PFSK-1 (cell line): ENCODE measurements around the gene PPP1R12B.

Experiments
- FOXP2 ChIP-seq: optimal IDR thresholded peaks from 2 replicates; pipeline ENCODE3; 2011; ENCODE audit warnings: borderline replicate concordance, control low read depth, inconsistent platforms; ENCODE audit not compliant: insufficient read depth; ENCODE audit errors: extremely low read length, extremely low read depth
- POLR2AphosphoS5 ChIP-seq: IDR thresholded peaks from 2 replicates; pipeline ENCODE4 v1.6.1; 2012; ENCODE audit warnings: low read depth, mild to moderate bottlenecking, control low read depth, low read length, moderate library complexity
- REST ChIP-seq, 2 experiments: IDR thresholded peaks; 2 replicates each; pipeline versions ENCODE4 v1.6.1 to v1.8.0; 2011 to 2012; ENCODE audit warnings: low read depth in 2 of 2, low read length in 2 of 2, control low read depth in 1 of 2, inconsistent platforms in 1 of 2, mild to moderate bottlenecking in 1 of 2, moderate library complexity in 1 of 2; ENCODE audit not compliant: insufficient read depth in 1 of 2
- SIN3A ChIP-seq: IDR thresholded peaks from 2 replicates; pipeline ENCODE4 v1.6.1; 2012; ENCODE audit warnings: mild to moderate bottlenecking, low read length, moderate library complexity, borderline replicate concordance; ENCODE audit not compliant: insufficient read depth
- TAF1 ChIP-seq: IDR thresholded peaks from 2 replicates; pipeline ENCODE4 v1.6.1; 2012; ENCODE audit warnings: low read length, control low read depth, borderline replicate concordance; ENCODE audit not compliant: insufficient read depth

Gene PPP1R12B

DNA sequence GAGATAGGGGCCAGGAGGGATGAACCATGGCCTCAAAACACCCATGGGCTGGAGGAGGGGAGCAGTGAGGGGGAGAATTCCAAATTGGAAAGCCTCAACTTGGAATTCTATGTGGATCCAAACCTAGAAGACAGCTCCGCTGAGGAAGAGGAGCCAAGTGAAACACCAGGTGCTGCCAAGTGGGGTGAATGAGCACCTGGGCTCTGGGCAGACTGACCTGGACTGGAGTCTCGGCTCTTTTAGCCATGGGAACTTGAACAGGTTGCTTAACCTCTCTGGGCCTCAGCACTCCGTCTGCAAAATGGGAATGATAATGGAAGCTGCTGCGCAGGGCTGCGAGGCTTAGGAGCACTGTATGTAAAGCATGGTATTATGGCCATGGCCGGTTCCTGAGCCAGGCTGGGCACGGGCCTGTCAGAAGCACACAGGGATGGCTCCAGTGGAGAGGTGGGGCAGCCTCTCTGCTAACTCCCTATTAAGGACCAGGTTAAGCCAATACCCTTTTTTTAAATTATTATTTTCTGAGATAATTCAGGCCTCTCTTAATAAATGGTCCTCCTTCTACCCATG, 280.2 kb downstream of the PPP1R12B start:
- TF ChIP-seq POLR2AphosphoS5 = no peak
- TF ChIP-seq TAF1 = no peak
- no peak for TF ChIP-seq FOXP2
- TF ChIP-seq REST (IDR thresholded peaks at IDR 0.05; ENCODE audit: insufficient read depth in 1 of 2, low read depth in 2 of 2, low read length in 2 of 2) = no peak
- TF ChIP-seq SIN3A = no peak

DNA sequence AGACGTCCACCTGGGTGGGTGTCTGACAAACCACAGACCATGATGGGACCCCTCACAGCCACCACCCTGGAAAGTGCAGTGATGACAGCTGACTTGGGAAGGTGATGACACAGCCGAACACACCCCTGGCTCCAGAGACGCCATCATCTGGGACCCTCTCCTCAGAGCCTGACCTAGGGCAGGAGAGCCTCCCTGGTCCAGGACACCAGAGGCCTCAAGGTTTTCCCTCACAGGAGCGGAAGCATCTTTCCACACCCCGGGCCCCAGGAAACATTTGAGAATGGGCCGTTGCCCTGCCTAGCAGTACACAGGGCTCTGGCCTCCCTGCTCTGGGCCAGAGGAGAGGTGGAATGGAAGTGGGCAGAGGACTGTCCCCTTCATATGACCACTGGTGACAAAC, 282.0 kb downstream of the PPP1R12B start:
- TF ChIP-seq FOXP2 = no peak
- TF ChIP-seq TAF1 = no peak
- TF ChIP-seq REST (IDR thresholded peaks at IDR 0.05; ENCODE audit: insufficient read depth in 1 of 2, low read depth in 2 of 2, low read length in 2 of 2) = no peak
- TF ChIP-seq SIN3A = no peak
- no peak for TF ChIP-seq POLR2AphosphoS5

DNA sequence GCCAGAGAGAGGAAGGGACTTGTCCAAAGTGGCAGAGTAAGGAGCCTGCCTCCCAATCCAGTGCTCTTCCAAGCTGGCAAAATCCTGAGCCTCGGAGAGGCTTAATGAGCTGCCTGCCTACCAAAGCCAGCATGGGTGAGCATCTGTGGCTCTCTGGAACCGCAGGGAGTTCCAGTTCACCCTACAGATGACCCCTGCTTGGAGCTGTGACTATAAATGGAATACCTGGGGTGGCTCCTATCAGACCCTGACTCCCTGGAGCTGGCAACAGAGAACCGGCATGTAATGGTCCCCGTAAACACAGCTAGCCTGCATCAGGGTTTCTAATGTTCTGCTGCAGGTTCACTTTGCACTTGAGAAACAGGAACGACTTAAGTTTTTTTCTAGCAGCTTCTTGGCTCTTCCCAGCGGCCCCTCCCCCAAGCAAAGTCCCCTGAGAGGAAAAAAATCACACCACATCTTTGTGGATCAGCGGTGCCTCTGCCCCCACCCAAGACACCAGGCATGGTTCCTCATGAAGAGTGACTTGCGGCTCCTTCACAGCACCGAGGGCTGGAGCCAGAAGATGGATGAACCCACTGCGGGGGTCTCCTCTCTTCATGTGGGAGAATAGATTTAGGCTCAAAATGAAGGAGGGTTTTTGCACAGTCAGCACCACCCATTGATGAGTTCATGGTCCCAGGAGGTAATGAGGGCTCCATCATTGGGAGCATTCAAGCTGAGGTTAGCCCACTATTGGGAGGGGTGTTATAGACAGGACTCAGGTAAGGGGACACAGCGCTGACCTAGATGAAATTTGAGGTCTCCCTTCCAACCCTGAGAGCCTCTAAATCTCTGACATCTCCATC, 282.8 kb downstream of the PPP1R12B start:
- TF ChIP-seq REST (IDR thresholded peaks at IDR 0.05; ENCODE audit: insufficient read depth in 1 of 2, low read depth in 2 of 2, low read length in 2 of 2) (no peak), SIN3A (no peak), POLR2AphosphoS5 (no peak)

GRCh38 chr1:202632241-202632640, 283.7 kb downstream of the PPP1R12B start:
- no peak for TF ChIP-seq FOXP2
- TF ChIP-seq POLR2AphosphoS5 = no peak
- no peak for TF ChIP-seq SIN3A
- TF ChIP-seq TAF1 = no peak
- no peak for TF ChIP-seq REST (IDR thresholded peaks at IDR 0.05; ENCODE audit: insufficient read depth in 1 of 2, low read depth in 2 of 2, low read length in 2 of 2)
